ENCODE data around the gene HIRA.

GRCh38 chr22:19457828-19458428 lies 26.4 kb upstream of the HIRA start:
- no peak for TF ChIP-seq POLR2AphosphoS5 (IDR thresholded peaks at IDR 0.05; ENCODE audit: low read depth, low read length)
- TF ChIP-seq, protein P1, sequence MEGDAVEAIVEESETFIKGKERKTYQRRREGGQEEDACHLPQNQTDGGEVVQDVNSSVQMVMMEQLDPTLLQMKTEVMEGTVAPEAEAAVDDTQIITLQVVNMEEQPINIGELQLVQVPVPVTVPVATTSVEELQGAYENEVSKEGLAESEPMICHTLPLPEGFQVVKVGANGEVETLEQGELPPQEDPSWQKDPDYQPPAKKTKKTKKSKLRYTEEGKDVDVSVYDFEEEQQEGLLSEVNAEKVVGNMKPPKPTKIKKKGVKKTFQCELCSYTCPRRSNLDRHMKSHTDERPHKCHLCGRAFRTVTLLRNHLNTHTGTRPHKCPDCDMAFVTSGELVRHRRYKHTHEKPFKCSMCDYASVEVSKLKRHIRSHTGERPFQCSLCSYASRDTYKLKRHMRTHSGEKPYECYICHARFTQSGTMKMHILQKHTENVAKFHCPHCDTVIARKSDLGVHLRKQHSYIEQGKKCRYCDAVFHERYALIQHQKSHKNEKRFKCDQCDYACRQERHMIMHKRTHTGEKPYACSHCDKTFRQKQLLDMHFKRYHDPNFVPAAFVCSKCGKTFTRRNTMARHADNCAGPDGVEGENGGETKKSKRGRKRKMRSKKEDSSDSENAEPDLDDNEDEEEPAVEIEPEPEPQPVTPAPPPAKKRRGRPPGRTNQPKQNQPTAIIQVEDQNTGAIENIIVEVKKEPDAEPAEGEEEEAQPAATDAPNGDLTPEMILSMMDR (IDR thresholded peaks at IDR 0.05): no peak
- TF ChIP-seq REST (IDR thresholded peaks at IDR 0.05; ENCODE audit: insufficient read depth in 1 of 2, low read depth in 2 of 2, low read length in 1 of 2): no peak
